HCT116 (cell line): ENCODE results near the gene AMER3. TPM values are rescaled to one million over a fixed set of nuclear protein-coding genes. Genes with fewer than 3 reads are reported as not detected.

Experiments used
- ATAC-seq: fragments of 200-7000 bp; cut with Tn5 transposase; 2 replicates; pipeline ENCODE4 v1.9.1; 2020; ENCODE audit warnings: mild to moderate bottlenecking, moderate library complexity
- BruUV-seq: library from RNA; stranded (reverse); fragments of 400-500 nt; replicated peaks from 2 replicates; lab custom pipeline; 2021; lab: Mats Ljungman, UMichigan
- CTCF ChIA-PET: fragments of 300-600 bp; sonication (Branson Sonifier 250); formaldehyde crosslinking; loops from one replicate; lab custom pipeline; 2021; ENCODE audit warnings: antibody characterized with exemption; lab: Charles Lee
- POLR2A ChIA-PET: fragments of 300-600, 350-600 bp; sonication (Branson Sonifier 250); formaldehyde crosslinking; loops from one replicate; lab custom pipeline; 2021; ENCODE audit warnings: antibody characterized with exemption; lab: Charles Lee
- RAD21 ChIA-PET, 2 experiments: fragments of 300-600 bp; sonication (Branson Sonifier 250); formaldehyde crosslinking; loops; one replicate each; lab custom pipeline; 2023; ENCODE audit warnings: low total read pairs in 2 of 2; ENCODE audit not compliant: uncharacterized antibody in 2 of 2, unreplicated experiment in 2 of 2, low non-redundant PET in 1 of 2; lab: Charles Lee
- DNase-seq: peaks from one replicate; pipeline ENCODE4 v3.0.0-alpha.2; 2010; ENCODE audit warnings: low read depth, low spot score
- H2AFZ ChIP-seq: fragments of 200-600 bp; shearing (Covaris generic), sonication (generic); 2 replicates; pipeline ENCODE4 v1.6.1; 2017; ENCODE audit warnings: low read depth, mixed run types, mixed read lengths, antibody characterized with exemption, low read length; ENCODE audit not compliant: poor library complexity, severe bottlenecking
- H3K27ac ChIP-seq: 2 replicates; pipeline ENCODE4 v1.5.1; 2012; ENCODE audit warnings: low read depth, low read length
- H3K27me3 ChIP-seq: fragments of 200-600 bp; sonication (generic); 2 replicates; pipeline ENCODE4 v1.6.1; 2016; ENCODE audit warnings: mixed run types, low read length, mixed read lengths; ENCODE audit not compliant: insufficient read depth
- H3K36me3 ChIP-seq, 2 experiments: fragments of 200-500 bp in 1 of 2; fragments of 200-600 bp in 1 of 2; sonication (Bioruptor generic) in 1 of 2; sonication (generic) in 1 of 2; 2 replicates each; pipeline versions ENCODE4 v1.5.1 to v1.6.1; 2014 to 2016; ENCODE audit warnings: low read length in 2 of 2, inconsistent platforms in 1 of 2, mixed read lengths in 1 of 2, mixed run types in 1 of 2; ENCODE audit not compliant: insufficient read depth in 2 of 2, control insufficient read depth in 1 of 2
- H3K4me1 ChIP-seq, 2 experiments: fragments of 200-600 bp in 1 of 2; sonication (generic) in 1 of 2; 2 replicates each; pipeline versions ENCODE4 v1.5.1 to v1.6.1; 2012 to 2017; ENCODE audit warnings: low read length in 2 of 2, inconsistent platforms in 1 of 2, mild to moderate bottlenecking in 1 of 2, mixed read lengths in 1 of 2, mixed run types in 1 of 2, moderate library complexity in 1 of 2; ENCODE audit not compliant: insufficient read depth in 2 of 2, control insufficient read depth in 1 of 2
- H3K4me2 ChIP-seq: fragments of 200-600 bp; sonication (generic); 2 replicates; pipeline ENCODE4 v1.6.1; 2017; ENCODE audit warnings: mixed run types, low read length, mixed read lengths
- H3K4me3 ChIP-seq, 2 experiments: fragments of 200-600 bp in 1 of 2; sonication (generic) in 1 of 2; replicated peaks in 1 of 2; 2 replicates each; pipeline ENCODE4 v1.5.1; 2011 to 2016; ENCODE audit warnings: low read length in 2 of 2, control low read depth in 1 of 2, low read depth in 1 of 2, mild to moderate bottlenecking in 1 of 2, mixed read lengths in 1 of 2, mixed run types in 1 of 2
- H3K79me2 ChIP-seq: fragments of 200-600 bp; sonication (generic); 2 replicates; pipeline ENCODE4 v1.6.1; 2017; ENCODE audit warnings: mild to moderate bottlenecking, mixed run types, low read length, moderate library complexity, mixed read lengths; ENCODE audit not compliant: insufficient read depth
- H3K9ac ChIP-seq: fragments of 200-600 bp; sonication (generic); 2 replicates; pipeline ENCODE4 v1.6.1; 2016; ENCODE audit warnings: low read length, mixed read lengths
- H3K9me2 ChIP-seq: fragments of 200-600 bp; sonication (generic), shearing (Covaris generic); 2 replicates; pipeline ENCODE4 v1.6.1; 2017; ENCODE audit warnings: mixed run types, mild to moderate bottlenecking, moderate library complexity; ENCODE audit not compliant: insufficient read depth
- H3K9me3 ChIP-seq, 2 experiments: fragments of 200-500 bp in 1 of 2; fragments of 200-600 bp in 1 of 2; sonication (Bioruptor generic) in 1 of 2; sonication (generic) in 1 of 2; 2 replicates each; pipeline ENCODE4 v1.6.1; 2014 to 2017; ENCODE audit warnings: low read length in 2 of 2, mixed read lengths in 2 of 2, inconsistent platforms in 1 of 2, low read depth in 1 of 2, mild to moderate bottlenecking in 1 of 2, mixed run types in 1 of 2, moderate library complexity in 1 of 2; ENCODE audit not compliant: control insufficient read depth in 1 of 2, insufficient read depth in 1 of 2
- H4K20me1 ChIP-seq: fragments of 200-600 bp; sonication (generic), shearing (Covaris generic); 2 replicates; pipeline ENCODE4 v1.6.1; 2017; ENCODE audit warnings: mixed run types, mild to moderate bottlenecking, moderate library complexity; ENCODE audit not compliant: insufficient read depth
- CBX3 ChIP-seq: IDR thresholded peaks from 2 replicates; pipeline ENCODE4 v1.6.1; 2012; ENCODE audit warnings: low read depth
- EGR1 ChIP-seq: IDR thresholded peaks from 2 replicates; pipeline ENCODE4 v1.6.1; 2012; ENCODE audit warnings: low read depth
- ELF1 ChIP-seq: IDR thresholded peaks from 2 replicates; pipeline ENCODE4 v1.6.1; 2012; ENCODE audit warnings: low read depth, borderline replicate concordance
- EZH2 ChIP-seq: fragments of 200-600 bp; sonication (generic); IDR thresholded peaks from 2 replicates; pipeline ENCODE4 v1.6.1; 2017; ENCODE audit warnings: antibody characterized with exemption, mixed run types
- EZH2phosphoT487 ChIP-seq: fragments of 200-600 bp; IDR thresholded peaks from 2 replicates; pipeline ENCODE4 v1.6.1; 2018; ENCODE audit warnings: antibody characterized with exemption, borderline replicate concordance
- FOSL1 ChIP-seq: IDR thresholded peaks from 2 replicates; pipeline ENCODE4 v1.6.1; 2012; ENCODE audit warnings: low read depth
- JUND ChIP-seq: IDR thresholded peaks from 2 replicates; pipeline ENCODE4 v1.6.1; 2012
- POLR2AphosphoS5 ChIP-seq: IDR thresholded peaks from 2 replicates; pipeline ENCODE4 v1.6.1; 2011; ENCODE audit warnings: mild to moderate bottlenecking, low read depth, low read length, moderate library complexity
- RAD21 ChIP-seq: IDR thresholded peaks from 2 replicates; pipeline ENCODE4 v1.6.1; 2012; ENCODE audit warnings: low read depth, mild to moderate bottlenecking
- SIN3A ChIP-seq: IDR thresholded peaks from 2 replicates; pipeline ENCODE4 v1.6.1; 2012; ENCODE audit warnings: low read depth
- SP1 ChIP-seq: IDR thresholded peaks from 2 replicates; pipeline ENCODE4 v1.6.1; 2012; ENCODE audit warnings: low read depth
- SRF ChIP-seq: IDR thresholded peaks from 2 replicates; pipeline ENCODE4 v1.6.1; 2012; ENCODE audit warnings: low read depth
- ZFX ChIP-seq: fragments of 450-650 bp; IDR thresholded peaks from 2 replicates; pipeline ENCODE4 v1.6.1; 2017
- ZNF274 ChIP-seq: fragments of 200-500 bp; sonication (Bioruptor generic); IDR thresholded peaks from 2 replicates; pipeline ENCODE4 v1.6.1; 2014; ENCODE audit warnings: mild to moderate bottlenecking, low read depth, low read length, inconsistent platforms
- intact Hi-C: fragments of 100-400 bp; cut with micrococcal nuclease; formaldehyde crosslinking; loops from 2 replicates; pipeline ENCODE4 v1.10.0; 2022
- total RNA-seq: library from RNA; stranded (reverse); gene quantifications from one replicate; pipeline ENCODE4 v1.2.1, GENCODE V29; 2021; ENCODE audit not compliant: unreplicated experiment
- TF ChIP-seq, protein P1 (sequence below): IDR thresholded peaks from 2 replicates; pipeline ENCODE4 v1.6.1; 2011; ENCODE audit warnings: mild to moderate bottlenecking, low read length, moderate library complexity; ENCODE audit not compliant: insufficient replicate concordance; ENCODE audit errors: extremely low read depth
- TF ChIP-seq, protein P2 (sequence below), 3 experiments: fragments of 200-600 bp in 1 of 3; sonication (generic) in 1 of 3; IDR thresholded peaks in 2 of 3; conservative IDR thresholded peaks in 1 of 3; 2 replicates each; pipeline ENCODE4 v1.5.1; 2012 to 2017; ENCODE audit warnings: low read depth in 2 of 3, low read length in 2 of 3, antibody characterized with exemption in 1 of 3, borderline replicate concordance in 1 of 3, control low read depth in 1 of 3, mild to moderate bottlenecking in 1 of 3, mixed read lengths in 1 of 3, mixed run types in 1 of 3, moderate library complexity in 1 of 3; ENCODE audit not compliant: insufficient read depth in 1 of 3
- TF ChIP-seq, protein P3 (sequence below): IDR thresholded peaks from 2 replicates; pipeline ENCODE4 v1.6.1; 2012

Gene AMER3
- total RNA-seq, 1 experiment from 2014 or later, result not detected

DNA sequence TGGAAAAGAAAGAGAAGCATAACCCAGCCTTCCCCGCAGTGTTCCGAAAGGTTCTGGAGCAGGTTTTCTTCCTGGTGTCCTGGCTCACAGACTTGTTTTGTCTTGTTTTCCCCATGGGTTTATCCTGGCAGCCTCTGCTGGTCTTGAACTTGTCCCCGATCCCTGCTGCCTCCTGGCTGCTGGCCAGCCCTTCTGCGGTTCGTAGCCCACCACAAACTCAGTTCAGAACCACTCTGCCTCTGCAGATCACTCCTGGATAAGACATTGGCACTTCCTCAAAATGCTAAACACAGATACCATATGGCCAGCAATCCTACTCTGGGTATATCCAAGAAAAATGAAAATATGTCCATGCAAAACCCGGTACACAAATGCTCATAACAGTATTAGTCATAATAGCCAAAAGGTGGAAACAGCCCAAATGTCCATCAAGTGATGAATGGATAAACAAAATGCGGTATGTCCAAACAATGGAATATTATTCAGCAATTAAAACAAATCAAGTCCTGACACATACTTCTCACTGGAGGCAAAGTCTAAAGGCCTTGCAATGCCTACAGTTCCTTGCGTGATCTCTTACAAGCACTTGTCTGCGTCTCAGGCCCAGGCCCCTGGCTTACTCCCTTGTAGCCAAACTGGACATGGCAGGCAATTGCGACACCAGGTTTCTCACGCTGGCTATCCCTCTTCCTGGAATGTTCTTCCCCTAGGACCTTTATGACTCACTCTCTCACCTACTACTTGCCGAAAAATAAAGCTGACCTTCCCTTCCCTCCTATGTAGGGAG lies 53.3 kb downstream of the AMER3 start (continued):
- TF ChIP-seq ELF1 (peak; percentile 19; the same call in 1 of the 2 replicates), JUND (peak; percentile 81), FOSL1 (peak; percentile 82)
- TF ChIP-seq, protein P1, sequence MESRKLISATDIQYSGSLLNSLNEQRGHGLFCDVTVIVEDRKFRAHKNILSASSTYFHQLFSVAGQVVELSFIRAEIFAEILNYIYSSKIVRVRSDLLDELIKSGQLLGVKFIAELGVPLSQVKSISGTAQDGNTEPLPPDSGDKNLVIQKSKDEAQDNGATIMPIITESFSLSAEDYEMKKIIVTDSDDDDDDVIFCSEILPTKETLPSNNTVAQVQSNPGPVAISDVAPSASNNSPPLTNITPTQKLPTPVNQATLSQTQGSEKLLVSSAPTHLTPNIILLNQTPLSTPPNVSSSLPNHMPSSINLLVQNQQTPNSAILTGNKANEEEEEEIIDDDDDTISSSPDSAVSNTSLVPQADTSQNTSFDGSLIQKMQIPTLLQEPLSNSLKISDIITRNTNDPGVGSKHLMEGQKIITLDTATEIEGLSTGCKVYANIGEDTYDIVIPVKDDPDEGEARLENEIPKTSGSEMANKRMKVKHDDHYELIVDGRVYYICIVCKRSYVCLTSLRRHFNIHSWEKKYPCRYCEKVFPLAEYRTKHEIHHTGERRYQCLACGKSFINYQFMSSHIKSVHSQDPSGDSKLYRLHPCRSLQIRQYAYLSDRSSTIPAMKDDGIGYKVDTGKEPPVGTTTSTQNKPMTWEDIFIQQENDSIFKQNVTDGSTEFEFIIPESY, result no peak
- TF ChIP-seq, protein P2, sequence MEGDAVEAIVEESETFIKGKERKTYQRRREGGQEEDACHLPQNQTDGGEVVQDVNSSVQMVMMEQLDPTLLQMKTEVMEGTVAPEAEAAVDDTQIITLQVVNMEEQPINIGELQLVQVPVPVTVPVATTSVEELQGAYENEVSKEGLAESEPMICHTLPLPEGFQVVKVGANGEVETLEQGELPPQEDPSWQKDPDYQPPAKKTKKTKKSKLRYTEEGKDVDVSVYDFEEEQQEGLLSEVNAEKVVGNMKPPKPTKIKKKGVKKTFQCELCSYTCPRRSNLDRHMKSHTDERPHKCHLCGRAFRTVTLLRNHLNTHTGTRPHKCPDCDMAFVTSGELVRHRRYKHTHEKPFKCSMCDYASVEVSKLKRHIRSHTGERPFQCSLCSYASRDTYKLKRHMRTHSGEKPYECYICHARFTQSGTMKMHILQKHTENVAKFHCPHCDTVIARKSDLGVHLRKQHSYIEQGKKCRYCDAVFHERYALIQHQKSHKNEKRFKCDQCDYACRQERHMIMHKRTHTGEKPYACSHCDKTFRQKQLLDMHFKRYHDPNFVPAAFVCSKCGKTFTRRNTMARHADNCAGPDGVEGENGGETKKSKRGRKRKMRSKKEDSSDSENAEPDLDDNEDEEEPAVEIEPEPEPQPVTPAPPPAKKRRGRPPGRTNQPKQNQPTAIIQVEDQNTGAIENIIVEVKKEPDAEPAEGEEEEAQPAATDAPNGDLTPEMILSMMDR (IDR thresholded peaks at IDR 0.05 in 2 of 3, conservative IDR thresholded peaks at IDR 0.05 in 1 of 3; ENCODE audit: borderline replicate concordance in 1 of 3, insufficient read depth in 1 of 3, low read depth in 2 of 3, low read length in 2 of 3), result no peak

- ATAC-seq (no peak), DNase-seq (no peak)
- H3K9me2 ChIP-seq, result no peaks in the 10 kb centered on the region
- H3K36me3 ChIP-seq, result no peaks in the 10 kb centered on the region
- H4K20me1 ChIP-seq, result no peaks in the 10 kb centered on the region
- no peaks in the 10 kb centered on the region for H3K9me3 ChIP-seq
- no peak overlapping the region for H3K4me2 ChIP-seq
- ChIA-PET RAD21 (no interaction called here), POLR2A (no interaction called here), CTCF (interaction anchor here (2.3 kb wide), 1 partner anchor 13 kb away, joined by 5 read pairs; no protein-coding TSS in a partner anchor)
- no peaks in the 10 kb centered on the region for H3K79me2 ChIP-seq
- H3K4me3 ChIP-seq, result no peak overlapping the region
- H3K9ac ChIP-seq, result no peak overlapping the region
- H2AFZ ChIP-seq, result no peak overlapping the region
- H3K27me3 ChIP-seq, result no peaks in the 10 kb centered on the region
- BruUV-seq, result no TSS peak
- peaks cover 11 to 22% of the 10 kb centered on the region in 2 experiments; a peak in 3 of 4 replicates for H3K4me1 ChIP-seq
- no peak for TF ChIP-seq SP1
- no peak for TF ChIP-seq CBX3
- no peak for TF ChIP-seq FOSL1
- no peak for TF ChIP-seq EZH2
- TF ChIP-seq POLR2AphosphoS5, result no peak
- TF ChIP-seq, protein P1, result no peak
- TF ChIP-seq EGR1, result no peak
- no peak for TF ChIP-seq RAD21
- TF ChIP-seq, protein P3, sequence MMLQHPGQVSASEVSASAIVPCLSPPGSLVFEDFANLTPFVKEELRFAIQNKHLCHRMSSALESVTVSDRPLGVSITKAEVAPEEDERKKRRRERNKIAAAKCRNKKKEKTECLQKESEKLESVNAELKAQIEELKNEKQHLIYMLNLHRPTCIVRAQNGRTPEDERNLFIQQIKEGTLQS, result no peak
- no peak for TF ChIP-seq SIN3A
- no peak for TF ChIP-seq EZH2phosphoT487
- no peak for TF ChIP-seq SRF
- TF ChIP-seq JUND, result no peak
- TF ChIP-seq ZFX, result no peak
- TF ChIP-seq ZNF274, result no peak
- TF ChIP-seq ELF1, result no peak
- intact Hi-C loops, result no loop called here
- no peak overlapping the region for H3K27ac ChIP-seq
Observed at GRCh38 chr2:130810490-130810889, 55.1 kb downstream of the AMER3 start.
